LNCAP (cell line): ENCODE data around the gene ICE2.

Experiments
- TF ChIP-seq, protein P1 (sequence below): fragments of 450-650 bp; IDR thresholded peaks from 2 replicates; pipeline ENCODE4 v1.5.1; 2017; ENCODE audit warnings: mild to moderate bottlenecking

Gene ICE2

GRCh38 chr15:60476713-60477112 lies 2.2 kb downstream of the ICE2 start:
- TF ChIP-seq, protein P1, sequence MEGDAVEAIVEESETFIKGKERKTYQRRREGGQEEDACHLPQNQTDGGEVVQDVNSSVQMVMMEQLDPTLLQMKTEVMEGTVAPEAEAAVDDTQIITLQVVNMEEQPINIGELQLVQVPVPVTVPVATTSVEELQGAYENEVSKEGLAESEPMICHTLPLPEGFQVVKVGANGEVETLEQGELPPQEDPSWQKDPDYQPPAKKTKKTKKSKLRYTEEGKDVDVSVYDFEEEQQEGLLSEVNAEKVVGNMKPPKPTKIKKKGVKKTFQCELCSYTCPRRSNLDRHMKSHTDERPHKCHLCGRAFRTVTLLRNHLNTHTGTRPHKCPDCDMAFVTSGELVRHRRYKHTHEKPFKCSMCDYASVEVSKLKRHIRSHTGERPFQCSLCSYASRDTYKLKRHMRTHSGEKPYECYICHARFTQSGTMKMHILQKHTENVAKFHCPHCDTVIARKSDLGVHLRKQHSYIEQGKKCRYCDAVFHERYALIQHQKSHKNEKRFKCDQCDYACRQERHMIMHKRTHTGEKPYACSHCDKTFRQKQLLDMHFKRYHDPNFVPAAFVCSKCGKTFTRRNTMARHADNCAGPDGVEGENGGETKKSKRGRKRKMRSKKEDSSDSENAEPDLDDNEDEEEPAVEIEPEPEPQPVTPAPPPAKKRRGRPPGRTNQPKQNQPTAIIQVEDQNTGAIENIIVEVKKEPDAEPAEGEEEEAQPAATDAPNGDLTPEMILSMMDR: no peak

GRCh38 chr15:60473135-60473534 lies 5.8 kb downstream of the ICE2 start:
- TF ChIP-seq, protein P1: no peak

GRCh38 chr15:60471314-60471713 lies 7.6 kb downstream of the ICE2 start:
- TF ChIP-seq, protein P1: no peak

DNA sequence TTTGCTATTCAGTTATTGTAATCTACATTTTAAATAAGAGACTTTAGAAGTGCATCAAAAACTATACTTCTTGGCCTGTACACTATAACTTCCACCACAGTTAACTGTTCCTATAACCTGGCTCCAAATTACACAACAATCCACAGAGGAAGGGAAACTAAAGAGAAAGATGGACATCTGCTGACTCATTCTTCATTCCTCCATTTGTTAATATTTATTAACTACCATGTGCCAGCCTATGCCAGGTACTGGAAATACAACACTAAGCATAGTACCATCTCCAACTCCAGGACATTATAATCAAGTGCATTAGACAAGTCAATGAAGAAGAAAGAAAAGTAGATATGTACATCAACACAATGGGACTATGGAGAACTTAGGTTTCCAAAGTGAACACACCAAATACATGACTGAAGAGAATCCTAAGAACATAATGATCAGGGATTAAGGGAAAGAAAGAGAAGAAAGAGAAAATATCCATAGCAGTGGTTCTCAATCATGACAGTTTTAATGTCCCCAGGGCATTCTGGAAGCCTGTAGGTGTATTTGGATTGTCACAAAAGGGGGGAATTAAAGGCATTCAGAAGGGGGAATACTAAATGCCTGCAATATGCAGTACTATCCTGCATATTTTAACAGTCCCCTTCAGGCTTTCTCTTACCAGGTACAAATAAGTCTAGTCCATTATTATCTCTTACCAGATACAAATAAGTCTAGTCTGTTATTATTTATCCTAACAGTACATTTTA lies 8.9 kb downstream of the ICE2 start:
- TF ChIP-seq, protein P1: no peak

- TF ChIP-seq, protein P1: no peak
Measured at GRCh38 chr15:60464836-60465630, 13.9 kb downstream of the ICE2 start.

DNA sequence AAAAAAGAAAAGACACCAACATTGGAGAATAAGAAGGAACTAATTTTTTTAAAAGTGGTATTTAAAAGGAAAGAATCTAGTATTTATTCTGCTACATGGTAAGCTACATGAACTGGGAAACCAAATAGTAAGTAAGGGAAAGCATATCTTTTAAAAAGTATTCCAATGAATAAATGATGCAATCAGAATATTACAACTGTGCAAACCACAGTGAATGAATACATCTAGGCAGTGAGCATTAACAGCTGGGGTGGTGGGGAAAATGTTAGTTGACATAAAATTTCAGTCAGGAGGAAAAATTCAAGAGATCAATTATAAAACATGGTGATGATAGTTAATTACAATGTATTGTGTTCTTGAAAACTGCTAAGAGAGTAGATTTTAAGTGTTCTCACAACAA lies 16.9 kb downstream of the ICE2 start:
- TF ChIP-seq, protein P1: no peak

DNA sequence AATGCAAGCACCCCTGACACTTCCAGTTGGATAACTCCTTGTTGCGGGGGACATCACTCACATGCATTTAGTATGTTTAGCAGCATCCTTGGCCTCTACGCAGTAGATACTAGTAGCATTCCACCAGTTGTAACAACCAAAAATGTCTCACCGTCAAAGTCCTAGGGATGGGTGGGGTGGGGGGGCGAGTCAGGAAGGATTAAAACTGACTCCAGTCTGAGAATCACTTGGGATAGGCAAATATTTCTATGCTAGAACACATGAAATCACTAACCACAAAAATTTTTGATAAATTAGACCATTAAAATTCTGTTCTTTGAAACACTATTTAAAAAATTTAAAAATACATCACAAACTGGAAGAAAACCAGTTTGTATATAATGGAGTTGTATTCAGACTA lies 18.0 kb downstream of the ICE2 start:
- TF ChIP-seq, protein P1: no peak
